Activated naive CD4-positive, alpha-beta T cell treated with anti-CD3 and anti-CD28 coated beads for 36 hours (primary cell): ENCODE results near the gene DNTT. TPM values are rescaled to one million over a fixed set of nuclear protein-coding genes. Genes with fewer than 3 reads are reported as not detected.
A peak's percentile ranks its signal among the peaks of the same experiment; 100 is the strongest.

Source experiments
- CTCF ChIA-PET: fragments of 350-600 bp; sonication (Branson Sonifier 250); formaldehyde crosslinking; loops from one replicate; lab custom pipeline; 2021; ENCODE audit warnings: antibody characterized with exemption; lab: Charles Lee
- DNase-seq: peaks from one replicate; pipeline ENCODE4 v3.0.0-alpha.2; 2020
- H3K27ac Mint-ChIP-seq: one replicate; pipeline ENCODE4 v1.8.0; 2021; ENCODE audit warnings: mild to moderate bottlenecking, mixed read lengths
- H3K27me3 Mint-ChIP-seq: one replicate; pipeline ENCODE4 v1.8.0; 2021; ENCODE audit warnings: low read depth, mixed read lengths
- H3K36me3 Mint-ChIP-seq: one replicate; pipeline ENCODE4 v1.8.0; 2021; ENCODE audit warnings: low read depth, mixed read lengths
- H3K4me1 Mint-ChIP-seq: one replicate; pipeline ENCODE4 v1.8.0; 2021; ENCODE audit warnings: low read depth, mixed read lengths
- H3K4me3 Mint-ChIP-seq: one replicate; pipeline ENCODE4 v1.8.0; 2021; ENCODE audit warnings: mild to moderate bottlenecking, moderate library complexity, mixed read lengths
- H3K9me3 Mint-ChIP-seq: one replicate; pipeline ENCODE4 v1.8.0; 2021; ENCODE audit warnings: mixed read lengths
- intact Hi-C: fragments of 100-400 bp; cut with micrococcal nuclease; formaldehyde crosslinking; loops from one replicate; pipeline ENCODE4 v1.15.1; 2023
- total RNA-seq, 2 experiments: library from RNA; stranded (reverse); gene quantifications; one replicate each; pipeline ENCODE4 v1.2.3, GENCODE V29; 2021

Gene DNTT
- total RNA-seq, 2 experiments from 2014 or later, result 0.10 TPM; not detected in 1

DNA sequence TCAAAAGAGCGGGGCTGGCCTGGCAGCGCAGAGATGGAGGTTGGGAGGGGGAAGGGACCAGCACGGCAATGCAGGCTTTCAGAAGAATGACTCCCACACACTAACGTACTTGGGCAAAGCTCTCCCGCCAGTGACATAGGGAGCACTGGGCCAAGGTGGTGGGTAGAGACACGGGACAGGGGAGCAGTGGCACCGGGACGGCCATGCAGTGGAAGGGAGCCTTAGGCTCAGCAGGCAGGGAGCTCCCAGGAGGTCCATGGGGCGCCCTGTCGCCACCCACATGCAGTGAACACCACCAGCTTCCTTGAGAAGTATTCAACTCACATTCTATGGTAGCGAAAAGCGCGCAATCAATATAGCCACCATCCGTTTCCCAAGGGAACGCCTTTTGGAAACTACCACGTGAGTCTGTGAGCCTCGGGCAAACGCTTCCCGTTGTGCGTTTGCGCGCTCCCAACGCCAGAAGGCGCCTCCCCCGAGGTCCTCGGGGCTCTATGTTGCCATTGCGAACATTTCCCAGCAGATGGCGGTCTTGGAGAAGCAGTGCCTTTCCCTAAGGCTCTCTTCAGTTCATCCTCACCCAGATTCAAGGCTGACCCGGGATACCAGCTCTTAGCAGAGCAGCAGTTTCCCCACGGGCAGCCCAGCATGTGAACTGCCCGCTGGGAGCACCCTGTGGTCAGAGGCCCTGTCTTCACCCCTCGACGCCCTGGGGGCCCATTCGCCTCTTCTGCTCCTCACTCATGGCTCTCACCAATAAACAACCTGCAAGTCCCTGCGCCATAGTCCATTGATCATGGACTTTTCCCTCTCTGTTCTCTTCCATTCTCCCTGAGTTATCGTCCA, 71.0 kb downstream of the DNTT start:
- DNase-seq, result peak; percentile 89
- H3K27me3 Mint-ChIP-seq, result peaks cover 3% of the 10 kb centered on the region
- H3K4me3 Mint-ChIP-seq, result peak overlapping the region; percentile 74
- intact Hi-C loops, result loop anchor here (1.0 to 10.0 kb wide), 7 partner anchors 21 to 660 kb away; partner anchors contain the start of gene PIK3AP1
- H3K27ac Mint-ChIP-seq, result no peak overlapping the region
- peaks cover 6% of the 10 kb centered on the region for H3K4me1 Mint-ChIP-seq
- H3K9me3 Mint-ChIP-seq, result no peaks in the 10 kb centered on the region
- no peaks in the 10 kb centered on the region for H3K36me3 Mint-ChIP-seq
- CTCF ChIA-PET, result interaction anchor here (0.5 to 2.8 kb wide), 39 partner anchors 8 to 851 kb away, joined by 3 to 20 read pairs (median 4); partner anchors contain the start of genes OPALIN and TLL2

GRCh38 chr10:96376483-96376882, 72.2 kb downstream of the DNTT start:
- no peaks in the 10 kb centered on the region for H3K36me3 Mint-ChIP-seq
- peaks cover 3% of the 10 kb centered on the region for H3K27me3 Mint-ChIP-seq
- peaks cover 6% of the 10 kb centered on the region for H3K4me1 Mint-ChIP-seq
- H3K9me3 Mint-ChIP-seq, result no peaks in the 10 kb centered on the region
- intact Hi-C loops, result loop anchor here (10.0 kb wide), 1 partner anchor 658 kb away; no protein-coding TSS in a partner anchor
- no peak for DNase-seq
- CTCF ChIA-PET, result interaction anchor here (0.7 to 1.6 kb wide), 2 partner anchors 8 to 72 kb away, joined by 4 to 5 read pairs; no protein-coding TSS in a partner anchor
- no peak overlapping the region for H3K4me3 Mint-ChIP-seq
- H3K27ac Mint-ChIP-seq, result no peak overlapping the region

GRCh38 chr10:96377816-96378294, 73.6 kb downstream of the DNTT start:
- no peaks in the 10 kb centered on the region for H3K36me3 Mint-ChIP-seq
- H3K27me3 Mint-ChIP-seq, result peaks cover 3% of the 10 kb centered on the region
- no peak overlapping the region for H3K4me3 Mint-ChIP-seq
- no peaks in the 10 kb centered on the region for H3K9me3 Mint-ChIP-seq
- intact Hi-C loops, result loop anchor here (10.0 kb wide), 1 partner anchor 657 kb away; no protein-coding TSS in a partner anchor
- H3K4me1 Mint-ChIP-seq, result peaks cover 6% of the 10 kb centered on the region
- DNase-seq, result no peak
- CTCF ChIA-PET, result no interaction called here
- no peak overlapping the region for H3K27ac Mint-ChIP-seq

DNA sequence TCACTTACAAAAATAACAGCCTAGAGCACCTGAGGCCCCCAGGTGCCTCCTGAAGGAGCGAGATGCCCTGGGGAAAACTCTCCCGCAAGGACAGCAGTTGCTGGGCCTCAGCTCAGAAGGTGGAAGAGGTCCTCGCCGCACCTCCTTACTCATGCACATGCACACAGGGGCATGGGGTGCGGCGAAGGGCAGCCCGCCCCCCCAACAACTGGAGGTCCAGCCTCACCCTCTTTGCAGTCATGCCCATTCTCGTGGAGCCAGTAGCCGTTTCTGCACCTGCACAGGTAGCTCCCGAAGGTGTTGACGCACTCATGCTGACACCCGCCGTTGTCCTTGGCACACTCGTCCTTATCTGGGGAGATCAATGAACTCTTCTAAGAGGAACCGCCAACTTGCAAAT, 74.5 kb downstream of the DNTT start:
- H3K4me3 Mint-ChIP-seq, result no peak overlapping the region
- CTCF ChIA-PET, result interaction anchor here (0.6 to 1.0 kb wide), 2 partner anchors 91 to 103 kb away, joined by 3 read pairs; no protein-coding TSS in a partner anchor
- intact Hi-C loops, result loop anchor here (10.0 kb wide), 1 partner anchor 656 kb away; no protein-coding TSS in a partner anchor
- DNase-seq, result no peak
- H3K4me1 Mint-ChIP-seq, result peaks cover 6% of the 10 kb centered on the region
- H3K27ac Mint-ChIP-seq, result no peak overlapping the region
- no peaks in the 10 kb centered on the region for H3K9me3 Mint-ChIP-seq
- no peaks in the 10 kb centered on the region for H3K36me3 Mint-ChIP-seq
- peaks cover 3% of the 10 kb centered on the region for H3K27me3 Mint-ChIP-seq

DNA sequence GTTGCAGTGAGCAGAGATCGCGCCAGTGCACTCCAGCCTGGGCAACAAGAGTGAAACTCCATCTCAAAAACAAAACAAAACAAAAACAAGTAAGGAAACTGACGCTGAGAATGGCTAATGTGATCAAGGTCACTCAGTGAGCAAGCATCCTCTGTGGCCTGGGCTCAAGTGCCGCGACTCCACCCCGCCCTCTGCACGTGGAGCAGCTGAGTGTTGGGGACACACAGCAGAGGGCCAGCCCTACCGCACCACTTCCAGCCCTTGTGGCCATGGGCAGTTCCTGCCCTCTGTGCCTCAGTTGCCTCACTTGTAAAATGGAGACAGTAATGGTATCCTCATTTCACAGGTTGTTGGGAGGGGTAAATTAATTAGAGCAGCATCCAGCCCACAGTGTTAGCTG, 75.5 kb downstream of the DNTT start:
- Mint-ChIP-seq H3K4me1 (peaks cover 4% of the 10 kb centered on the region), H3K27me3 (peaks cover 1% of the 10 kb centered on the region), H3K36me3 (no peaks in the 10 kb centered on the region), H3K9me3 (no peaks in the 10 kb centered on the region), H3K27ac (no peak overlapping the region), H3K4me3 (no peak overlapping the region)
- intact Hi-C loops, result loop anchor here (10.0 kb wide), 1 partner anchor 655 kb away; no protein-coding TSS in a partner anchor
- DNase-seq, result no peak
- CTCF ChIA-PET, result no interaction called here

- Mint-ChIP-seq H3K4me1 (no peaks in the 10 kb centered on the region), H3K4me3 (no peak overlapping the region), H3K36me3 (no peaks in the 10 kb centered on the region), H3K27me3 (peaks cover 1% of the 10 kb centered on the region), H3K27ac (no peak overlapping the region), H3K9me3 (no peaks in the 10 kb centered on the region)
- intact Hi-C loops, result no loop called here
- CTCF ChIA-PET, result interaction anchor here (1.5 kb wide), 1 partner anchor 10 kb away, joined by 4 read pairs; no protein-coding TSS in a partner anchor
- DNase-seq, result no peak
These were observed 76.6 kb downstream of the DNTT start for GRCh38 chr10:96380821-96381220.

DNA sequence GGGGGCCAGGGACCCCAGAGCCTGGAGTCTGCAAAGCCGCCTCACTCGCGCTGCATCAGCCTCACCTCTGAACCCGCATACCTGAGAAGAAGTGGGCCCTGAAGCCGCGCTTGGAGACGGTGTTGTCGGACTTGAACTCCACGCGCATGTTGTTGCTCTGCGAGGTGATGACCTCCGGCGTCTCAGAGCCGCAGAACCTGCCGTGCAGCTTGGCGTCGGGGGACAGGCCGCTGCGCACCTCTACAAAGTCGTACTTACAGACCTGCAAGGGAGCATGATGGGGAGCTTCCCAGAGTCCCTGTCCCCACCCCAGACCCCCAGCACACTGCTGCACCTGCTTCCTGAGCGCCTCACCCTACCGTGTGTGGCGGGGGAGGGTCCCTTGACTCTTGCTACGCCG, 80.3 kb downstream of the DNTT start:
- Mint-ChIP-seq H3K9me3 (no peaks in the 10 kb centered on the region), H3K4me1 (no peaks in the 10 kb centered on the region), H3K4me3 (no peak overlapping the region), H3K36me3 (no peaks in the 10 kb centered on the region), H3K27me3 (peaks cover 1% of the 10 kb centered on the region), H3K27ac (no peak overlapping the region)
- intact Hi-C loops, result no loop called here
- no peak for DNase-seq
- CTCF ChIA-PET, result interaction anchor here (0.6 to 1.3 kb wide), 3 partner anchors 8 to 200 kb away, joined by 3 to 5 read pairs (median 4); no protein-coding TSS in a partner anchor

DNA sequence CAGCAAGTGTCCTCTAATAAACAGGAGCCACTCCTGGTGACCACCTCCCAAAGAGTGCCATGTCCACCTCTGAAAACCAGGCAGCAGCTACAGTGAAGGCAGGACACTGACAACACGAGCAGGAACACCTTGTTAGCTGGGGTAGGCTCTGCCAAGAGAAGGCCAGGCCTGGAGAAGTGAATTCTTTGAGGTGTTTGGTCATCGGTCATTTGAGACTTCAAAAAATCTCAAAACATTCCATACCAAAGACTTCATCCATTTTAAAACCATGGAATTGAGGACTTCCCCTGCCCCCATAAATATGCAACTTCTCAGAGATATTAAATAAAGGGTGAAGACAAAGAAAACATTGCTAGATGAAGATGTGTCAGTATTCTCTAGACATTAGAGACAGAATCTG, 82.9 kb downstream of the DNTT start:
- no peak overlapping the region for H3K4me3 Mint-ChIP-seq
- CTCF ChIA-PET, result interaction anchor here (1.0 to 1.6 kb wide), 3 partner anchors 8 to 39 kb away, joined by 3 to 6 read pairs (median 3); no protein-coding TSS in a partner anchor
- no peaks in the 10 kb centered on the region for H3K9me3 Mint-ChIP-seq
- no peak overlapping the region for H3K27ac Mint-ChIP-seq
- H3K4me1 Mint-ChIP-seq, result no peaks in the 10 kb centered on the region
- peaks cover 3% of the 10 kb centered on the region for H3K27me3 Mint-ChIP-seq
- intact Hi-C loops, result no loop called here
- DNase-seq, result no peak
- no peaks in the 10 kb centered on the region for H3K36me3 Mint-ChIP-seq

GRCh38 chr10:96387601-96388000, 83.4 kb downstream of the DNTT start:
- Mint-ChIP-seq H3K9me3 (no peaks in the 10 kb centered on the region), H3K4me1 (no peaks in the 10 kb centered on the region), H3K27me3 (peaks cover 3% of the 10 kb centered on the region), H3K4me3 (no peak overlapping the region), H3K27ac (no peak overlapping the region), H3K36me3 (no peaks in the 10 kb centered on the region)
- CTCF ChIA-PET, result no interaction called here
- DNase-seq, result no peak
- intact Hi-C loops, result no loop called here

Other genes starting within 250 kb of the DNTT start
- 10 to 100 TPM; 10.7 to 12.1 TPM for gene ZNF518A, start 174.1 kb upstream of the DNTT start, total RNA-seq
- not detected for gene BLNK, start 32.9 kb upstream of the DNTT start, total RNA-seq
- not detected for gene OPALIN, start 54.6 kb downstream of the DNTT start, total RNA-seq
- gene TLL2, start 209.5 kb downstream of the DNTT start, total RNA-seq, result under 1 TPM in 1 of 2 experiments, not detected in 1; 0.07 TPM